ENCODE results near the gene TRMT13.

- TF ChIP-seq CTCF (IDR thresholded peaks at IDR 0.05; ENCODE audit: extremely low read depth in 1 of 2, insufficient read depth in 1 of 2, low read depth in 1 of 2, low read length in 2 of 2) (no peak), POLR2A (IDR thresholded peaks at IDR 0.05; ENCODE audit: low read depth, low read length) (no peak), MYC (IDR thresholded peaks at IDR 0.05; ENCODE audit: low read depth, low read length) (no peak), POLR2AphosphoS5 (IDR thresholded peaks at IDR 0.05; ENCODE audit: insufficient read depth, low read depth, low read length) (no peak), EZH2 (IDR thresholded peaks at IDR 0.05; ENCODE audit: borderline replicate concordance, low read depth, low read length, severe bottlenecking) (no peak), MAX (IDR thresholded peaks at IDR 0.05; ENCODE audit: insufficient read depth, insufficient read length) (no peak), JUN (IDR thresholded peaks at IDR 0.05; ENCODE audit: borderline replicate concordance, insufficient read depth, insufficient read length, low read depth) (no peak)
Measured at GRCh38 chr1:100183370-100183769, 50.4 kb downstream of the TRMT13 start.
